ENCODE measurements around the gene MGAM2. TPM values are rescaled to one million over a fixed set of nuclear protein-coding genes. Genes with fewer than 3 reads are reported as not detected.

MGAM2 gene
- total RNA-seq, 5 donors from 2014 or later (not counting 1 experiment from before 2014, with no cell fraction given) = not detected

GRCh38 chr7:142161921-142162320 lies 50.4 kb downstream of the MGAM2 start:
- Mint-ChIP-seq H3K27me3 (peaks cover 0 to 6% of the 10 kb centered on the region in 2 donors), H3K4me1 (no peaks in the 10 kb centered on the region), H3K36me3 (no peaks in the 10 kb centered on the region), H3K9me3 (no peaks in the 10 kb centered on the region), H3K4me3 (no peak overlapping the region), H3K27ac (no peak overlapping the region)
- Histone ChIP-seq H3K4me3 (ENCODE audit: control insufficient read depth in 1 of 2, extremely low read depth in 1 of 2, low read length in 1 of 2) (no peak overlapping the region), H3K4me1 (ENCODE audit: control insufficient read depth in 1 of 2, extremely low read depth in 1 of 2, insufficient read depth in 2 of 2, low read length in 2 of 2) (no peaks in the 10 kb centered on the region), H3K27me3 (replicated peaks in 1 of 2; ENCODE audit: control insufficient read depth in 2 of 2, extremely low read depth in 1 of 2, insufficient read depth in 2 of 2, low read length in 1 of 2) (no peaks in the 10 kb centered on the region), H3K9me3 (no peaks in the 10 kb centered on the region), H3K36me3 (ENCODE audit: control insufficient read depth in 2 of 2, extremely low read depth in 1 of 2, insufficient read depth in 1 of 2, low read length in 1 of 2) (no peaks in the 10 kb centered on the region), H3K27ac (ENCODE audit: low read length) (no peak overlapping the region)
- DNase-seq = no peak
- CTCF ChIA-PET = no interaction called here
- ATAC-seq (replicated peaks in 1 of 4) = no peak
- POLR2A ChIA-PET = no interaction called here
- WGBS (ENCODE audit: insufficient coverage) = no CpG with 5 or more reads among the region's 1 CpG

DNA sequence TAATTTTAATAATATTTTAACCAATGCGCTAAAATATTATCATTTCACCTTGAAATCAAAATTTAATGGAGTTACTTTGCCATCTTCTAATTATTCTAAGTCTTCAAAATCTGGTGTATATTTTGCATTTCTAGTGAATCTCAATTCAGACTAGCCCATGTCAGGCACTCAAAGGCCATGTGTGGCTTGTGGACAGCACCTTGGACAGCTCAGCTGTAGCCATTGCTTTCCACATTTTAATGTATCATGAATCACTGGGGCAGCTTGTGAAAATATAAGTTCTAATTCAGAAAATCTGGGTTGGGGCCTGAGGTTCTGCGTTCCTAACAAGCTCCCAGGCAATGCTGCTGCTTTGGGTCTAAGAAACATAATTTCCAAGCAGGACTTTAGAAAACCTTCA lies 57.2 kb downstream of the MGAM2 start:
- no peaks in the 10 kb centered on the region for H3K4me1 ChIP-seq (ENCODE audit: control insufficient read depth in 1 of 2, extremely low read depth in 1 of 2, insufficient read depth in 2 of 2, low read length in 2 of 2)
- ChIA-PET CTCF (no interaction called here), POLR2A (no interaction called here)
- H3K27ac Mint-ChIP-seq = no peak overlapping the region
- no peaks in the 10 kb centered on the region for H3K27me3 ChIP-seq (replicated peaks in 1 of 2; ENCODE audit: control insufficient read depth in 2 of 2, extremely low read depth in 1 of 2, insufficient read depth in 2 of 2, low read length in 1 of 2)
- H3K9me3 ChIP-seq = no peaks in the 10 kb centered on the region
- H3K4me1 Mint-ChIP-seq = no peaks in the 10 kb centered on the region
- H3K9me3 Mint-ChIP-seq = no peaks in the 10 kb centered on the region
- H3K36me3 ChIP-seq (ENCODE audit: control insufficient read depth in 2 of 2, extremely low read depth in 1 of 2, insufficient read depth in 1 of 2, low read length in 1 of 2) = no peaks in the 10 kb centered on the region
- DNase-seq = no peak
- WGBS (ENCODE audit: insufficient coverage) = 83% methylated on average over 1 of the region's 2 CpGs
- H3K27ac ChIP-seq (ENCODE audit: low read length) = no peak overlapping the region
- H3K4me3 Mint-ChIP-seq = no peak overlapping the region
- H3K27me3 Mint-ChIP-seq = no peaks in the 10 kb centered on the region
- H3K4me3 ChIP-seq (ENCODE audit: control insufficient read depth in 1 of 2, extremely low read depth in 1 of 2, low read length in 1 of 2) = no peak overlapping the region
- ATAC-seq (replicated peaks in 1 of 4) = no peak
- H3K36me3 Mint-ChIP-seq = no peaks in the 10 kb centered on the region

- Histone ChIP-seq H3K27ac (ENCODE audit: low read length) (no peak overlapping the region), H3K4me3 (ENCODE audit: control insufficient read depth in 1 of 2, extremely low read depth in 1 of 2, low read length in 1 of 2) (no peak overlapping the region), H3K9me3 (no peaks in the 10 kb centered on the region), H3K4me1 (ENCODE audit: control insufficient read depth in 1 of 2, extremely low read depth in 1 of 2, insufficient read depth in 2 of 2, low read length in 2 of 2) (no peaks in the 10 kb centered on the region), H3K36me3 (ENCODE audit: control insufficient read depth in 2 of 2, extremely low read depth in 1 of 2, insufficient read depth in 1 of 2, low read length in 1 of 2) (no peaks in the 10 kb centered on the region), H3K27me3 (replicated peaks in 1 of 2; ENCODE audit: control insufficient read depth in 2 of 2, extremely low read depth in 1 of 2, insufficient read depth in 2 of 2, low read length in 1 of 2) (no peaks in the 10 kb centered on the region)
- ChIA-PET POLR2A (no interaction called here), CTCF (no interaction called here)
- Mint-ChIP-seq H3K27ac (no peak overlapping the region), H3K4me1 (no peaks in the 10 kb centered on the region), H3K9me3 (no peaks in the 10 kb centered on the region), H3K4me3 (no peak overlapping the region), H3K36me3 (no peaks in the 10 kb centered on the region), H3K27me3 (peaks cover 0 to 4% of the 10 kb centered on the region in 2 donors)
- no peak for DNase-seq
- no peak for ATAC-seq (replicated peaks in 1 of 4)
- no CpG with 5 or more reads among the region's 4 CpGs for WGBS (ENCODE audit: insufficient coverage)
These were observed 61.4 kb downstream of the MGAM2 start for GRCh38 chr7:142172932-142173331.

DNA sequence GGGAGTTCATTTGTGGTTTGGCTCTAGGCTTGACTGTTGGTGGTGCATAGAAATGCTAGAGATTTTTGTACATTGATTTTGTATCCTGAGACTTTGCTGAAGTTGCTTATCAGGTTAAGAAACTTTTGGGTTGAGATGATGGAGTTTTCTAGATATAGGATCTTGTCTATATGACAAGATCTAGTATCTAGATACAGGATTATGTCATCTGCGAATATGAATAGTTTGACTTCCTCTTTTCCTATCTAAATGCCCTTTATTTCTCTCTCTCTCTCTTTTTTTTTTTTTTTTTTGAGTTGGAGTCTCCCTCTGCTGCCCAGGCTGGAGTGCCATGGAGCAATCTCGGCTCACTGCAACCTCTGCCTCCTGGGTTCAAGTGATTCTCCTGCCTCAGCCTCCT lies 62.9 kb downstream of the MGAM2 start:
- no peak overlapping the region for H3K27ac ChIP-seq (ENCODE audit: low read length)
- no peak for ATAC-seq (replicated peaks in 1 of 4)
- no peak for DNase-seq
- no peaks in the 10 kb centered on the region for H3K9me3 ChIP-seq
- no peaks in the 10 kb centered on the region for H3K36me3 Mint-ChIP-seq
- H3K9me3 Mint-ChIP-seq = no peaks in the 10 kb centered on the region
- CTCF ChIA-PET = no interaction called here
- no peak overlapping the region for H3K4me3 Mint-ChIP-seq
- H3K4me1 Mint-ChIP-seq = no peaks in the 10 kb centered on the region
- H3K4me3 ChIP-seq (ENCODE audit: control insufficient read depth in 1 of 2, extremely low read depth in 1 of 2, low read length in 1 of 2) = no peak overlapping the region
- H3K27ac Mint-ChIP-seq = no peak overlapping the region
- no peaks in the 10 kb centered on the region for H3K36me3 ChIP-seq (ENCODE audit: control insufficient read depth in 2 of 2, extremely low read depth in 1 of 2, insufficient read depth in 1 of 2, low read length in 1 of 2)
- H3K4me1 ChIP-seq (ENCODE audit: control insufficient read depth in 1 of 2, extremely low read depth in 1 of 2, insufficient read depth in 2 of 2, low read length in 2 of 2) = no peaks in the 10 kb centered on the region
- 100% methylated on average over 1 of the region's 2 CpGs for WGBS (ENCODE audit: insufficient coverage)
- POLR2A ChIA-PET = no interaction called here
- H3K27me3 Mint-ChIP-seq = peaks cover 0 to 4% of the 10 kb centered on the region in 2 donors
- H3K27me3 ChIP-seq (replicated peaks in 1 of 2; ENCODE audit: control insufficient read depth in 2 of 2, extremely low read depth in 1 of 2, insufficient read depth in 2 of 2, low read length in 1 of 2) = no peaks in the 10 kb centered on the region

DNA sequence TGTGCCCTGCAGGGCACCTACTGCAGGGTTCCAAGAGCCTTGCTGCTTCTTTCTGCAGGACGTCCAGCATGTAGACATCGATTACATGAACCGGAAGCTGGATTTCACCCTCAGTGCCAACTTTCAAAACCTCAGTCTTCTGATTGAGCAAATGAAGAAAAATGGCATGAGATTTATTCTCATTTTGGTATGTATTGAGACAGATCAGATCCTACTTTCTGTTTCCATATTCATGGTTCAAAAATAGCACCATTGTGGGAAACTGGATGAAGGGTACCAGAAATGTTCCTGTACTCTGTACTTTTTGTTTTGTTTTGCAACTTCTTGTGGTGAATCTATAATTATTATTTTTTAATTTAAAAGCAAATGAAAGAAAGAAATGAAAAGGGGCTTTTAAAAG lies 64.1 kb downstream of the MGAM2 start:
- Mint-ChIP-seq H3K9me3 (no peaks in the 10 kb centered on the region), H3K4me3 (no peak overlapping the region), H3K27ac (no peak overlapping the region), H3K4me1 (no peaks in the 10 kb centered on the region), H3K27me3 (peaks cover 0 to 4% of the 10 kb centered on the region in 2 donors), H3K36me3 (no peaks in the 10 kb centered on the region)
- DNase-seq (no peak), ATAC-seq (replicated peaks in 1 of 4) (no peak)
- no peaks in the 10 kb centered on the region for H3K27me3 ChIP-seq (replicated peaks in 1 of 2; ENCODE audit: control insufficient read depth in 2 of 2, extremely low read depth in 1 of 2, insufficient read depth in 2 of 2, low read length in 1 of 2)
- H3K36me3 ChIP-seq (ENCODE audit: control insufficient read depth in 2 of 2, extremely low read depth in 1 of 2, insufficient read depth in 1 of 2, low read length in 1 of 2) = no peaks in the 10 kb centered on the region
- H3K9me3 ChIP-seq = no peaks in the 10 kb centered on the region
- H3K4me3 ChIP-seq (ENCODE audit: control insufficient read depth in 1 of 2, extremely low read depth in 1 of 2, low read length in 1 of 2) = no peak overlapping the region
- no peak overlapping the region for H3K27ac ChIP-seq (ENCODE audit: low read length)
- CTCF ChIA-PET = no interaction called here
- POLR2A ChIA-PET = no interaction called here
- H3K4me1 ChIP-seq (ENCODE audit: control insufficient read depth in 1 of 2, extremely low read depth in 1 of 2, insufficient read depth in 2 of 2, low read length in 2 of 2) = no peaks in the 10 kb centered on the region
- WGBS (ENCODE audit: insufficient coverage) = no CpG with 5 or more reads among the region's 3 CpGs

GRCh38 chr7:142176901-142177300 lies 65.4 kb downstream of the MGAM2 start:
- Histone ChIP-seq H3K27ac (ENCODE audit: low read length) (no peak overlapping the region), H3K4me1 (ENCODE audit: control insufficient read depth in 1 of 2, extremely low read depth in 1 of 2, insufficient read depth in 2 of 2, low read length in 2 of 2) (no peaks in the 10 kb centered on the region), H3K4me3 (ENCODE audit: control insufficient read depth in 1 of 2, extremely low read depth in 1 of 2, low read length in 1 of 2) (no peak overlapping the region), H3K9me3 (no peaks in the 10 kb centered on the region), H3K27me3 (replicated peaks in 1 of 2; ENCODE audit: control insufficient read depth in 2 of 2, extremely low read depth in 1 of 2, insufficient read depth in 2 of 2, low read length in 1 of 2) (peaks cover 0 to 5% of the 10 kb centered on the region in 2 experiments), H3K36me3 (ENCODE audit: control insufficient read depth in 2 of 2, extremely low read depth in 1 of 2, insufficient read depth in 1 of 2, low read length in 1 of 2) (no peaks in the 10 kb centered on the region)
- ChIA-PET POLR2A (interaction anchor here in 1 of 2 donors (0.6 kb wide), 1 partner anchor 27 kb away, joined by 3 read pairs; no protein-coding TSS in a partner anchor), CTCF (interaction anchor here in 1 of 2 donors (0.6 kb wide), 1 partner anchor 17 kb away, joined by 5 read pairs; no protein-coding TSS in a partner anchor)
- Mint-ChIP-seq H3K36me3 (no peaks in the 10 kb centered on the region), H3K27me3 (peaks cover 0 to 4% of the 10 kb centered on the region in 2 donors), H3K4me1 (no peaks in the 10 kb centered on the region), H3K9me3 (no peaks in the 10 kb centered on the region), H3K27ac (no peak overlapping the region), H3K4me3 (no peak overlapping the region)
- no peak for DNase-seq
- no peak for ATAC-seq (replicated peaks in 1 of 4)
- no CpG with 5 or more reads among the region's 1 CpG for WGBS (ENCODE audit: insufficient coverage)

GRCh38 chr7:142177869-142178268 lies 66.4 kb downstream of the MGAM2 start:
- H3K9me3 Mint-ChIP-seq = no peaks in the 10 kb centered on the region
- no peak overlapping the region for H3K27ac ChIP-seq (ENCODE audit: low read length)
- H3K4me1 ChIP-seq (ENCODE audit: control insufficient read depth in 1 of 2, extremely low read depth in 1 of 2, insufficient read depth in 2 of 2, low read length in 2 of 2) = no peaks in the 10 kb centered on the region
- no peaks in the 10 kb centered on the region for H3K4me1 Mint-ChIP-seq
- H3K4me3 Mint-ChIP-seq = no peak overlapping the region
- H3K9me3 ChIP-seq = no peaks in the 10 kb centered on the region
- H3K27me3 Mint-ChIP-seq = peaks cover 0 to 4% of the 10 kb centered on the region in 2 donors
- no peaks in the 10 kb centered on the region for H3K36me3 ChIP-seq (ENCODE audit: control insufficient read depth in 2 of 2, extremely low read depth in 1 of 2, insufficient read depth in 1 of 2, low read length in 1 of 2)
- no peak overlapping the region for H3K27ac Mint-ChIP-seq
- ATAC-seq (replicated peaks in 1 of 4) (no peak), DNase-seq (no peak)
- ChIA-PET POLR2A (no interaction called here), CTCF (no interaction called here)
- peaks cover 0 to 6% of the 10 kb centered on the region in 2 experiments for H3K27me3 ChIP-seq (replicated peaks in 1 of 2; ENCODE audit: control insufficient read depth in 2 of 2, extremely low read depth in 1 of 2, insufficient read depth in 2 of 2, low read length in 1 of 2)
- H3K36me3 Mint-ChIP-seq = no peaks in the 10 kb centered on the region
- H3K4me3 ChIP-seq (ENCODE audit: control insufficient read depth in 1 of 2, extremely low read depth in 1 of 2, low read length in 1 of 2) = no peak overlapping the region

Data from T-cell (primary cell).